HG03064 (cell line): ENCODE results near the gene SYCP3.
"Not testable (repeated sequence)": the region's sequence is repeated elsewhere in the genome, so short reads cannot be mapped to it uniquely, and the experiment has no call there.

Experiments used
- ATAC-seq: cut with Tn5 transposase; IDR thresholded peaks from one replicate; pipeline ENCODE4 v1.9.1; 2021; ENCODE audit warnings: low read depth; ENCODE audit not compliant: unreplicated experiment

SYCP3 gene

GRCh38 chr12:101761350-101761749 lies 22.1 kb upstream of the SYCP3 start:
- no peak for ATAC-seq

- ATAC-seq: no peak
These were observed 20.3 kb upstream of the SYCP3 start for GRCh38 chr12:101759396-101760047.

GRCh38 chr12:101750152-101750551 lies 10.9 kb upstream of the SYCP3 start:
- no peak for ATAC-seq

GRCh38 chr12:101749657-101750056 lies 10.4 kb upstream of the SYCP3 start:
- ATAC-seq: no peak

- no peak for ATAC-seq
These were observed 9.6 kb upstream of the SYCP3 start for GRCh38 chr12:101748907-101749306.

- ATAC-seq: no peak
These were observed 8.4 kb upstream of the SYCP3 start for GRCh38 chr12:101747697-101748096.

- ATAC-seq: no peak
These were observed 7.4 kb upstream of the SYCP3 start for GRCh38 chr12:101746661-101747060.

- ATAC-seq: no peak
These were observed 6.9 kb upstream of the SYCP3 start for GRCh38 chr12:101746196-101746595.

- ATAC-seq: no peak
These were observed 6.2 kb upstream of the SYCP3 start for GRCh38 chr12:101745481-101745880.

GRCh38 chr12:101743724-101744472 lies 4.6 kb upstream of the SYCP3 start:
- ATAC-seq: peak; percentile 98

- ATAC-seq: no peak
These were observed 4.0 kb upstream of the SYCP3 start for GRCh38 chr12:101743242-101743641.

- ATAC-seq: no peak
These were observed 1.7 kb upstream of the SYCP3 start for GRCh38 chr12:101740980-101741379.

- ATAC-seq: no peak
These were observed 1.3 kb upstream of the SYCP3 start for GRCh38 chr12:101740566-101740965.

GRCh38 chr12:101737476-101737875 lies 1.8 kb downstream of the SYCP3 start:
- ATAC-seq: no peak

- ATAC-seq: not testable (repeated sequence)
These were observed 4.8 kb downstream of the SYCP3 start for GRCh38 chr12:101734482-101734881.

- no peak for ATAC-seq
These were observed 6.1 kb downstream of the SYCP3 start for GRCh38 chr12:101733166-101733565.

GRCh38 chr12:101732318-101732717 lies 6.9 kb downstream of the SYCP3 start:
- no peak for ATAC-seq

- ATAC-seq: no peak
These were observed 9.4 kb downstream of the SYCP3 start for GRCh38 chr12:101729842-101730241.

- no peak for ATAC-seq
These were observed 12.2 kb downstream of the SYCP3 start for GRCh38 chr12:101727098-101727497.

- no peak for ATAC-seq
These were observed 16.9 kb downstream of the SYCP3 start for GRCh38 chr12:101722392-101722791.

GRCh38 chr12:101720118-101720517 lies 19.1 kb downstream of the SYCP3 start:
- no peak for ATAC-seq

GRCh38 chr12:101719566-101719965 lies 19.7 kb downstream of the SYCP3 start:
- ATAC-seq: no peak
